Naive thymus-derived CD4-positive, alpha-beta T cell (primary cell): ENCODE data around the gene KCNIP1. TPM values are rescaled to one million over a fixed set of nuclear protein-coding genes. Genes with fewer than 3 reads are reported as not detected.

Experiments
- ATAC-seq: fragments of 150-1000 bp; cut with Tn5 transposase; 2 replicates; pipeline ENCODE4 v1.10.0; 2021; ENCODE audit warnings: mild to moderate bottlenecking, moderate library complexity
- CTCF ChIA-PET: fragments of 350-600 bp; sonication (Branson Sonifier 250); formaldehyde crosslinking; loops from one replicate; lab custom pipeline; 2021; ENCODE audit warnings: antibody characterized with exemption; lab: Charles Lee
- POLR2A ChIA-PET: fragments of 350-600 bp; sonication (Branson Sonifier 250); formaldehyde crosslinking; loops from one replicate; lab custom pipeline; 2021; ENCODE audit warnings: antibody characterized with exemption, inconsistent platforms; lab: Charles Lee
- DNase-seq, 9 donors: peaks; one replicate each; pipeline versions ENCODE4 v3.0.0 to v3.0.0-alpha.2; 2020 to 2022; ENCODE audit warnings: mixed read lengths in 1 of 9
- H3K27ac ChIP-seq: one replicate; pipeline ENCODE4 v1.7.0; 2013; ENCODE audit warnings: mild to moderate bottlenecking, low read depth, low read length, moderate library complexity
- H3K27me3 ChIP-seq, 2 donors: one replicate each; pipeline ENCODE4 v1.7.0; 2013; ENCODE audit warnings: low read length in 2 of 2, mild to moderate bottlenecking in 2 of 2, moderate library complexity in 2 of 2; ENCODE audit not compliant: control insufficient read depth in 2 of 2, insufficient read depth in 2 of 2
- H3K36me3 ChIP-seq, 3 experiments: 1 replicate in 2 of 3; 2 replicates in 1 of 3; pipeline ENCODE4 v1.7.0; 2013; ENCODE audit warnings: low read length in 3 of 3, mild to moderate bottlenecking in 3 of 3, moderate library complexity in 1 of 3; ENCODE audit not compliant: insufficient read depth in 3 of 3, control insufficient read depth in 2 of 3
- H3K4me1 ChIP-seq, 2 donors: one replicate each; pipeline ENCODE4 v1.7.0; 2013; ENCODE audit warnings: low read length in 2 of 2, mild to moderate bottlenecking in 2 of 2, moderate library complexity in 1 of 2; ENCODE audit not compliant: control insufficient read depth in 2 of 2, insufficient read depth in 2 of 2
- H3K4me3 ChIP-seq: 2 replicates; pipeline ENCODE4 v1.7.0; 2013; ENCODE audit warnings: mild to moderate bottlenecking, low read length
- H3K9me3 ChIP-seq, 3 experiments: 1 replicate in 2 of 3; 2 replicates in 1 of 3; pipeline ENCODE4 v1.7.0; 2013; ENCODE audit warnings: low read length in 3 of 3; ENCODE audit not compliant: control insufficient read depth in 2 of 3
- H3K27ac Mint-ChIP-seq, 9 donors: one replicate each; pipeline ENCODE4 v1.8.0; 2020 to 2022; ENCODE audit warnings: mixed read lengths in 9 of 9, mild to moderate bottlenecking in 8 of 9, moderate library complexity in 5 of 9, inconsistent platforms in 2 of 9
- H3K27me3 Mint-ChIP-seq, 5 donors: one replicate each; pipeline ENCODE4 v1.8.0; 2021 to 2022; ENCODE audit warnings: mixed read lengths in 5 of 5, mild to moderate bottlenecking in 1 of 5
- H3K36me3 Mint-ChIP-seq, 5 donors: one replicate each; pipeline ENCODE4 v1.8.0; 2020 to 2022; ENCODE audit warnings: mixed read lengths in 5 of 5, mild to moderate bottlenecking in 3 of 5, inconsistent platforms in 1 of 5
- H3K4me1 Mint-ChIP-seq, 7 donors: one replicate each; pipeline ENCODE4 v1.8.0; 2020 to 2022; ENCODE audit warnings: mixed read lengths in 7 of 7, mild to moderate bottlenecking in 3 of 7, inconsistent platforms in 1 of 7
- H3K4me3 Mint-ChIP-seq, 10 donors: one replicate each; pipeline ENCODE4 v1.8.0; 2020 to 2022; ENCODE audit warnings: mild to moderate bottlenecking in 10 of 10, mixed read lengths in 10 of 10, moderate library complexity in 6 of 10, inconsistent platforms in 2 of 10
- H3K9me3 Mint-ChIP-seq, 11 donors: one replicate each; pipeline ENCODE4 v1.8.0; 2020 to 2022; ENCODE audit warnings: mixed read lengths in 11 of 11, mild to moderate bottlenecking in 4 of 11, inconsistent platforms in 1 of 11, moderate library complexity in 1 of 11
- intact Hi-C, 2 donors: fragments of 100-400 bp; cut with micrococcal nuclease; formaldehyde crosslinking; loops; one replicate each; pipeline ENCODE4 v1.15.1; 2023
- polyA plus RNA-seq, 2 donors: library from polyadenylated mRNA; unstranded; fragments of 300-500 nt; fragmentation: Illumina TruSeq; gene quantifications; one replicate each; pipeline ENCODE4 v1.2.3, GENCODE V29; 2021
- total RNA-seq, 6 experiments: library from RNA in 5 of 6; stranded (reverse) in 5 of 6; gene quantifications; 1 replicate in 5 of 6; 2 replicates in 1 of 6; pipeline ENCODE4 v1.2.3 and lab custom pipeline; 2021 to 2026

The KCNIP1 gene
- total and polyA plus RNA-seq, 7 experiments from 2014 or later: not detected

- DNase-seq (no peak), ATAC-seq (no peak)
- Mint-ChIP-seq H3K4me1 (no peaks in the 10 kb centered on the region), H3K4me3 (no peak overlapping the region), H3K36me3 (no peaks in the 10 kb centered on the region), H3K27me3 (peaks cover 6 to 49% (median 30%) of the 10 kb centered on the region in 5 donors), H3K27ac (no peak overlapping the region), H3K9me3 (no peaks in the 10 kb centered on the region)
- no peak overlapping the region for H3K27ac ChIP-seq
- CTCF ChIA-PET: no interaction called here
- POLR2A ChIA-PET: no interaction called here
- no peaks in the 10 kb centered on the region for H3K27me3 ChIP-seq
- H3K4me1 ChIP-seq: no peaks in the 10 kb centered on the region
- H3K36me3 ChIP-seq: no peaks in the 10 kb centered on the region
- H3K9me3 ChIP-seq: no peaks in the 10 kb centered on the region
- no peak overlapping the region for H3K4me3 ChIP-seq
- intact Hi-C loops: no loop called here
Observed at GRCh38 chr5:170563824-170564567, 60.2 kb downstream of the KCNIP1 start.

GRCh38 chr5:170565072-170565471 lies 61.3 kb downstream of the KCNIP1 start:
- H3K27ac ChIP-seq: no peak overlapping the region
- no peaks in the 10 kb centered on the region for H3K27me3 ChIP-seq
- H3K4me1 Mint-ChIP-seq: no peaks in the 10 kb centered on the region
- H3K27ac Mint-ChIP-seq: no peak overlapping the region
- H3K9me3 ChIP-seq: no peaks in the 10 kb centered on the region
- H3K4me1 ChIP-seq: no peaks in the 10 kb centered on the region
- POLR2A ChIA-PET: no interaction called here
- H3K4me3 ChIP-seq: no peak overlapping the region
- H3K9me3 Mint-ChIP-seq: no peaks in the 10 kb centered on the region
- no peak overlapping the region for H3K4me3 Mint-ChIP-seq
- no peaks in the 10 kb centered on the region for H3K36me3 ChIP-seq
- DNase-seq (no peak), ATAC-seq (no peak)
- CTCF ChIA-PET: no interaction called here
- no peaks in the 10 kb centered on the region for H3K36me3 Mint-ChIP-seq
- intact Hi-C loops: no loop called here
- H3K27me3 Mint-ChIP-seq: peaks cover 16 to 51% (median 33%) of the 10 kb centered on the region in 5 donors

- H3K4me3 ChIP-seq: no peak overlapping the region
- Mint-ChIP-seq H3K9me3 (peaks cover 0 to 2% (median 0%) of the 10 kb centered on the region in 11 donors), H3K4me3 (no peak overlapping the region), H3K27ac (no peak overlapping the region), H3K36me3 (no peaks in the 10 kb centered on the region), H3K4me1 (peaks cover 2 to 15% (median 11%) of the 10 kb centered on the region in 7 donors), H3K27me3 (peaks cover 27 to 59% (median 40%) of the 10 kb centered on the region in 5 donors)
- ChIA-PET POLR2A (no interaction called here), CTCF (no interaction called here)
- H3K27me3 ChIP-seq: no peaks in the 10 kb centered on the region
- H3K4me1 ChIP-seq: no peaks in the 10 kb centered on the region
- H3K27ac ChIP-seq: no peak overlapping the region
- no peak for ATAC-seq
- no peaks in the 10 kb centered on the region for H3K36me3 ChIP-seq
- no peaks in the 10 kb centered on the region for H3K9me3 ChIP-seq
- DNase-seq: no peak
- intact Hi-C loops: no loop called here
Observed at GRCh38 chr5:170569101-170569500, 65.3 kb downstream of the KCNIP1 start.

DNA sequence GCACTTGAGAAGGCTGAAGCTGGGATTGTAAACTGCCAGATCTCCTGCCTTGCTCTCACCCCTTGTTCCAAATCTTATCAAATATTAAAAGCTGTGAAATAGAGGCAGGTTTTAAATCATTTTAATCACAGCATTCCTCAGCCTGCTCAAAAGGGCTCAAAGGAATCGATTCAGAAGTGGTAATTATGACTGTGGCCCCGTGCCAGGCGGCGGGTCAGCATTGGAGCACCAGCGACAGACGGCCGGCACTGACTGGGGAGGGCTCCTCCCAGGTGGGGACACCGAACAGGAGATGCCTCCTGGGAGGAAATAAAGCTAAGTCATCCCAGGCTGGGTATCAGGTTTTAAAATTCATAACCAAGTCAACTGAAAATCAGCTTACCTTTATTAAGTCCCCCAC lies 66.7 kb downstream of the KCNIP1 start:
- Mint-ChIP-seq H3K9me3 (peaks cover 0 to 2% (median 0%) of the 10 kb centered on the region in 11 donors), H3K36me3 (no peaks in the 10 kb centered on the region), H3K4me3 (no peak overlapping the region), H3K27me3 (peaks cover 29 to 52% (median 36%) of the 10 kb centered on the region in 5 donors), H3K4me1 (peaks cover 2 to 15% (median 11%) of the 10 kb centered on the region in 7 donors), H3K27ac (no peak overlapping the region)
- Histone ChIP-seq H3K4me3 (no peak overlapping the region), H3K27ac (no peak overlapping the region), H3K36me3 (no peaks in the 10 kb centered on the region), H3K4me1 (no peaks in the 10 kb centered on the region), H3K27me3 (no peaks in the 10 kb centered on the region), H3K9me3 (no peaks in the 10 kb centered on the region)
- intact Hi-C loops: no loop called here
- no peak for ATAC-seq
- CTCF ChIA-PET: no interaction called here
- DNase-seq: no peak
- POLR2A ChIA-PET: no interaction called here

DNA sequence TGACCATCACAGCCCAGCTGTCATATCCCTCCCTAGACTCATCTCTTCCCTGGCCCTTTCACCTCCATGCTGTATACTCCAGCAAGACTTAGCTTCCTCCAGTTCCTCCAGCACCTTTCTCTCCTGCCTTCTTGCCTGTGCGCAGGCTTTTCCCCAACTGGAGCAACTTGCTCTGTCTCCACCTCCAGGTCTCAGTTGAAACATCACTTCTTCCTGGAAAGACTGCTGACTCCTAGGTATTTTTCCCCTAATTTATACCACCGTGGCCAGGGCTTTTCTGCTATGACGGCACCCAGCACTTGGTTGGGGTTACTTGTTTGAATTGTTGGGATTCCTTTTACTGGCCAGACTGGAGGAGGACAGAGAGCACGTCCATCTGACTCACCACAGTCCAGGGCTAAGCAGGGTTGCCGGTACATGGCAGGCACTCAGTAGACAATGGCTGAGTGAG lies 67.5 kb downstream of the KCNIP1 start:
- CTCF ChIA-PET: no interaction called here

GRCh38 chr5:170571875-170572852 lies 68.3 kb downstream of the KCNIP1 start:
- Histone ChIP-seq H3K4me3 (no peak overlapping the region), H3K36me3 (no peaks in the 10 kb centered on the region), H3K9me3 (no peaks in the 10 kb centered on the region), H3K27ac (no peak overlapping the region), H3K4me1 (no peaks in the 10 kb centered on the region), H3K27me3 (no peaks in the 10 kb centered on the region)
- ChIA-PET CTCF (no interaction called here), POLR2A (no interaction called here)
- Mint-ChIP-seq H3K9me3 (peaks cover 0 to 13% (median 4%) of the 10 kb centered on the region in 11 donors), H3K27ac (peak overlapping the region in 1 of 9 donors; percentile 16), H3K27me3 (peaks cover 33 to 49% (median 42%) of the 10 kb centered on the region in 5 donors), H3K36me3 (no peaks in the 10 kb centered on the region), H3K4me1 (peaks cover 2 to 15% (median 11%) of the 10 kb centered on the region in 7 donors), H3K4me3 (peak overlapping the region in 6 of 10 donors; percentile 18 to 54 (median 42))
- peak; percentile 12 for ATAC-seq
- intact Hi-C loops: no loop called here
- DNase-seq: peak in 1 of 9 donors; percentile 50

More for the DNA sequence above, 67.5 kb downstream of the KCNIP1 start:
- Histone ChIP-seq H3K9me3 (no peaks in the 10 kb centered on the region), H3K27me3 (no peaks in the 10 kb centered on the region), H3K4me1 (no peaks in the 10 kb centered on the region), H3K4me3 (no peak overlapping the region), H3K36me3 (no peaks in the 10 kb centered on the region), H3K27ac (no peak overlapping the region)
- intact Hi-C loops: no loop called here
- Mint-ChIP-seq H3K4me3 (no peak overlapping the region), H3K9me3 (peaks cover 0 to 9% (median 2%) of the 10 kb centered on the region in 11 donors), H3K27me3 (peaks cover 35 to 52% (median 41%) of the 10 kb centered on the region in 5 donors), H3K4me1 (peaks cover 2 to 15% (median 11%) of the 10 kb centered on the region in 7 donors), H3K27ac (no peak overlapping the region), H3K36me3 (no peaks in the 10 kb centered on the region)
- POLR2A ChIA-PET: no interaction called here
- DNase-seq (no peak), ATAC-seq (no peak)
